GM19099 (cell line): ENCODE results near the gene PCDH19.

ENCODE experiments used
- POLR2A ChIP-seq: IDR thresholded peaks from 3 replicates; pipeline ENCODE4 v1.6.1; 2011; ENCODE audit warnings: low read depth; ENCODE audit not compliant: insufficient read length; ENCODE audit errors: extremely low read depth

The PCDH19 gene

GRCh38 chrX:100356351-100356896 lies 53.6 kb downstream of the PCDH19 start:
- no peak for TF ChIP-seq POLR2A

DNA sequence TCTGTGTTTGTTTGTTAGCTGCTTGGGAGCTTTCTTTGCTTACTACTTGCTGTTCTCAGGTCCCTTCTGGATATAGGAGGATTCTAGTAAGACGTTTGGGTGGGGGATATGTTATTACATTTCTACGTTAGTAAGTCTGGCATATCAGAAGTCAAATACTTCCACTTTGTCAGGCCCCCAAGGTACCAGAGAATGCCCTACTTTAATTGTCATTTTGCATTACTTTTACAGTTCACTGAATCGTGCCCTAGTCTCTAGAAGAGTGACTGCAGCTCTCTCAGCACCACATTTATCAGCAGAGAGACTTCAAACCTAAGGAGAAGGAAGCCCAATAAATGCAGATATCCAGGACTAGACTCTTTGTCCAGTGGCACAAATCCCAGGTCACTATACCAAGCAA lies 54.4 kb downstream of the PCDH19 start:
- no peak for TF ChIP-seq POLR2A

DNA sequence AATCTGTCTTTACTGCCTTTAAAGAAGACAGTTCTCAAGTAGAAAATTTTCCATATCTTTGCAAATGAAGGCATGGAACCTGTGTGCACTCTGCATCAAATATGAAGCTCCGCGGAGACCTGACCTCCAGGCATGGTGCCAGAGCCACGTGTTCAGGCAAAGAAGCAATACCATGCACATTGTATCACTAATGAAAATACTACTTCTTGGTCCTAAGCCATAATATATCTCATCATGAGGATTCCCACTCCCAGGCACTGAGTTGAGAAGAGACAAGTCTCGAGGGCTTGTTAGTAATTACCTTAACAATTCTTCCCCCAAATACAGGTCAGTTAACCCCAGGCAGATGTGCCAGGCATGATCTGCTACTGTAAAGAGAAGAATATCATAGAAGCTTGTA lies 56.7 kb downstream of the PCDH19 start:
- TF ChIP-seq POLR2A = no peak

- no peak for TF ChIP-seq POLR2A
Observed at GRCh38 chrX:100350704-100351489, 59.2 kb downstream of the PCDH19 start.

GRCh38 chrX:100349391-100349790 lies 60.7 kb downstream of the PCDH19 start:
- no peak for TF ChIP-seq POLR2A

DNA sequence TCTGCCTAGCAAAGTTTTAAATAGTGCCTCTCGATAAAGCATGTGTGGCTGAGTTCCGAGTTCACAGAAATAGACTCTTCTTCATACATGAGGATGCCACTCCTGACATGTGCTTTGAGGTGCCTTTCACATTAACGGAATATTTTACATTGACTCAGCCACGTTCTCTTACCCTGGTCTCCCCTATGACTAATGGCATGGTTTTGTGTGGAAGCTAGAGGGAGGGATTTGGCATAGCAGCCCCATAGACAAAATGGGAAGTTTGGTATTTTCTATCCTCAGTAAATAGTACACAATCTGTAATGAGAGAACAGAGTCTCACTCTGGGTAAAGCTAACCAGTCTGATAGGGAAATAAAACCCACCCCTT lies 68.9 kb downstream of the PCDH19 start:
- no peak for TF ChIP-seq POLR2A

DNA sequence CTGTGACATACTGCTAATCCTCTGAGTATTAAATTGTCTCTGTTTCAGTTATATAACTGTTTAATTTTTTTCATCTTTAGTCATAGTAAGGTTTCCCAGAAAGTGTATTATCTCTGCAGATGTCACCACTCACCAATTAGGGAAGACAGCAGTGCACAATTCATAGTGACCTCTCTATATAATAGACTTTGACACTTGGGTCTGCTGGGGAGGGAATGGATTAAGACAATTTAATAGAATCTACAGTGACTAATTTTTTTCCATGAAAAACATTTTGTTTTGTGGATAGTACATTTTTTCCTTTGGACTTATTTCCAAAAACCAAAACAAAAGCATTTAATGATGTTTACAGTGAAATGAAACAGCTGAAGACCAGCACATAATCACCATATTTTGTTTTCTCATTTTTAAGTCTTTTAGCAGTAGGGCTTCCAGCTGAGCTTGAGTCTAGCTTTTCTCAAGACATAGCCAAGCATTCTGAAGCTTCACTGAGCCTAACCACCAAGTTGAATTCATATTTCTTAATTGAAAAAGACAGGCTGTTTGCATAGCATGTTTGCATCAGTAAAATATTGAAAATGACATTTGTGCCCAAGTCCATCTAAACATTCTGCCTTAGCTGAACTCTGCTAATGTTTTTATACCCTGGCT lies 69.5 kb downstream of the PCDH19 start:
- TF ChIP-seq POLR2A = no peak

DNA sequence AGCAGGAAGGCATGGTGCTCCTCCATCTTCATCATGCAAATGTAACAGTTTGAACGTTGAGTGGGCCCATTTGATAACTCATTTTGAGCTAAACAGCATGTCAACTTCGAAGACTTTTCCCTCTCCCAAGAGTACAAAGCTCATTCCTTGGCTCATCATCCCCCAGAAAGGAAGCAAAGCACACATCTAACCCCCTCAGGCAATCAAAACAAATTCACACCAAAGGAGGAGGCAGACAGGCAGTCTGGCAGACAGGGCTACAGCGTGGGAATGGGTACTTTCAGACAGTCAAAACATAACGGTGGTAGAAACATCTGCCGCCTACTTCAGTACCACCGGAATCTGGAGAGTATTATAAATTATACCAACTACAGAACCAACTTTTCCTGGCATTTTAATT lies 81.7 kb downstream of the PCDH19 start:
- TF ChIP-seq POLR2A = no peak

DNA sequence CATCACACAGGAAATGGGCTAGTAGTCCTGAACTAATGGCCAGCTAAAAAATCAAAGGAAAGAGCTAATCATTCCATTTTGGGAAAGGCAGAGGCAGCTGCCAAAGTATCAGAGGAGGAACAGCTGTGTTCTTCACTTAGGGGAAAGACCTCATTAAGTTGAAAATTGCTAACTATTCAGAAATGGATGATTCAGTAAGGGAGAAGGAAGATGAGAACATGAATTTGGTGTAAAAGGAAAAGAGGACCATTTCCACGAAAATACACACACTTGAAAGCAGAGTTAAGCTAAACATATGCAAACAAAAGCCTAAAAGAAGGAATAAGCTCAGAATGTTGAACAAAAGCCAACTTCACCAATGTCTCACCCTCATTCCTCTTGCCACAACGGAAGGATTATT lies 90.4 kb downstream of the PCDH19 start:
- no peak for TF ChIP-seq POLR2A

DNA sequence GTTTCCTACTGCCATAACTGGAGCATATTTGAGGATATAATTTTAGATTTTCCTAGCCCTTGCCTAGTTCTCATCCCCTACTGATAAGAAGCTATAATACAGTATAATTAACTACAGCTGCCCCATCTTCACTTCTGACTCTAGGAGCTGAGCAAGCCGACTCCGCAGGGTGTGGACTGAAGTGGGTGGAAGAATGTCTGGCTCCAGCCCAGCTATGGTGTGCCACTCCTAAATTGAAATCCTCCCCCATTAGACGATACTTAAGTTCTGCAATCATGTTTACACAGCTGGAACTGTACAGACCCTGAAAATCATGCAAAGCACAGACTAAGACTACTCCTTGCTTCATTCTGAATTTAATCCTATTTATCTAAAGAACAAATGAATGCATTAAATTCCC lies 93.1 kb downstream of the PCDH19 start:
- no peak for TF ChIP-seq POLR2A

- TF ChIP-seq POLR2A = no peak
Observed at GRCh38 chrX:100315566-100315965, 94.5 kb downstream of the PCDH19 start.

- TF ChIP-seq POLR2A = no peak
Observed at GRCh38 chrX:100299559-100299958, 110.5 kb downstream of the PCDH19 start.

- no peak for TF ChIP-seq POLR2A
Observed at GRCh38 chrX:100297728-100298127, 112.3 kb downstream of the PCDH19 start.

- TF ChIP-seq POLR2A = no peak
Observed at GRCh38 chrX:100296183-100296753, 113.8 kb downstream of the PCDH19 start.

- TF ChIP-seq POLR2A = no peak
Observed at GRCh38 chrX:100294965-100295364, 115.1 kb downstream of the PCDH19 start.

DNA sequence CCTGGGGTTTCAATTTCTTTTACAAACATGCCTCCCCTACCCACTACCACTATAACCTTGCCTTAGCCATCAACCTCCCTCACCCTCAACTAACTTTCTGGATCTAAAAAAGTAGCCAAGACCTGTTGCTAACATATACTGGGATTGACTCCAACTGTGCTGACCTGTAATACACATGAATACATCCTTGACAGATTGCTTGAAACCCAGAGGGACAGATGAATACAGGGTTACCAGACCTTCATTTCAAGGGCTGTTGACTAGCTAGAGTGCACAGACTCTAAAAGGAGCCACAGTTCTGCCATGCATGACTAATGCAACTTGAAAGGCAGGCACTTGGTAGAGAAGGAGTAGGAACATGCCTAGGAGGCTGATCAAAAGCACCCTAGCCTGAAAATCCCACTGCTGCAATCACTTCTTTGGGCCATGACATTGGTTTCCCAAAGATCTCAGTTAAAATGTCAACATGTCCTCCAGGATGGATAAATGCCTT lies 121.0 kb downstream of the PCDH19 start:
- TF ChIP-seq POLR2A = no peak
